ENCODE measurements around the gene SH2D1A. TPM values are rescaled to one million over a fixed set of nuclear protein-coding genes. Genes with fewer than 3 reads are reported as not detected.

Gene SH2D1A
- total and polyA plus RNA-seq, 2 donors (not counting 1 experiment from before 2014, with no cell fraction given): 0.04 TPM; not detected in 1

DNA sequence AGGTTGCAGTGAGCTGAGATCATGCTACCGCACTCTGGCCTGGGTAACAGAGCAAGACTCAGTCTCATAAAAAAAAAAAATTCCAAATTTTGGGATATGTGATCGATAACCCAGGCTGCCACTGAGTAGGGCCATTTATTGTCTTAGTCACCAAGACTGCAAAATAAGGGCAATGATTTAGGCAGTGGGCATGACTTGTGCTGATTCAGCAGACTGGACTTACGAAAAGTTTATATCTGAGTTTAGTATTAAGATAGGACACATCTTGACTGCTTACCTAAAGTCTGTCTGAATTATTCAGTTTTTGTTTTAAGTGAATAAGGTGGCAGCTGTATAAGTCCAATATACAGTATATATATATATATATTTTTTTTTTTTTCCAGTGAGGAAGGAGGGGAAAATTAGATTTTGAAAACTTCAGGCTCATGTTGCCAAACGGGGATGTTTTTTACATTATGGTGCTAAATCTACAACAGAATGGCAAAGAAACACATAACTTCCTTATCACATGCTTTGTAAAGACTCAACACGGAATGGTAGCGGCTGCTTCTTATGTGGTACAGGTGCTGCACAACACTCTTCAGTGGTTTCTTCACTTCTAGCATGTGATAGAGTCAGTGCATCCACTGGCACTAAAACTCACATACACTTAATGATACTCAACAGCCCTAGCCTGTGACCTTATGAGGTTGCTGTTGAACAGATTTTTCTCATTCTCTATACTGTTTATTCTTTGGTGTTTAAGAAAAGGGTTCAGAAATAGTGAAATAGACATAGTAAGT is 7.4 kb upstream of the SH2D1A start:
- H3K27ac Mint-ChIP-seq: no peak overlapping the region
- Histone ChIP-seq H3K27ac (ENCODE audit: low read length in 2 of 2) (no peak overlapping the region), H3K9me3 (ENCODE audit: control extremely low read depth in 1 of 3, control insufficient read depth in 2 of 3, insufficient read depth in 1 of 3, low read length in 2 of 3) (no peaks in the 10 kb centered on the region), H3K4me2 (replicated peaks; ENCODE audit: low read depth, low read length, poor library complexity, severe bottlenecking) (no peak overlapping the region), H4K20me1 (ENCODE audit: control insufficient read depth, insufficient read depth, low read length, poor library complexity, severe bottlenecking) (no peaks in the 10 kb centered on the region), H3K9ac (ENCODE audit: low read length) (no peak overlapping the region), H3K36me3 (replicated peaks in 1 of 2; ENCODE audit: control extremely low read depth in 1 of 2, control insufficient read depth in 1 of 2, extremely low read depth in 1 of 2, insufficient read depth in 2 of 2, low read length in 1 of 2) (no peaks in the 10 kb centered on the region), H3K27me3 (replicated peaks in 1 of 4; ENCODE audit: control extremely low read depth in 1 of 4, control insufficient read depth in 3 of 4, insufficient read depth in 4 of 4, low read length in 3 of 4) (no peaks in the 10 kb centered on the region), H3K4me3 (ENCODE audit: control extremely low read depth in 1 of 5, extremely low read depth in 1 of 5, insufficient read depth in 1 of 5, low read depth in 2 of 5, low read length in 4 of 5) (no peak overlapping the region), H2AFZ (ENCODE audit: insufficient read depth, low read depth, low read length, poor library complexity, severe bottlenecking) (no peak overlapping the region), H3K79me2 (ENCODE audit: control insufficient read depth, insufficient read depth, low read length) (no peaks in the 10 kb centered on the region), H3K4me1 (ENCODE audit: control insufficient read depth in 2 of 2, insufficient read depth in 2 of 2, low read length in 2 of 2) (no peaks in the 10 kb centered on the region)
- ChIA-PET CTCF (no interaction called here), POLR2A (no interaction called here)
- H3K4me3 Mint-ChIP-seq: no peak overlapping the region
- WGBS (ENCODE audit: insufficient coverage): no CpG with 5 or more reads among the region's 6 CpGs
- TF ChIP-seq EZH2 (IDR thresholded peaks at IDR 0.05; ENCODE audit: borderline replicate concordance, insufficient read depth, low read depth, low read length, poor library complexity, severe bottlenecking): no peak
- TF ChIP-seq, protein P1, sequence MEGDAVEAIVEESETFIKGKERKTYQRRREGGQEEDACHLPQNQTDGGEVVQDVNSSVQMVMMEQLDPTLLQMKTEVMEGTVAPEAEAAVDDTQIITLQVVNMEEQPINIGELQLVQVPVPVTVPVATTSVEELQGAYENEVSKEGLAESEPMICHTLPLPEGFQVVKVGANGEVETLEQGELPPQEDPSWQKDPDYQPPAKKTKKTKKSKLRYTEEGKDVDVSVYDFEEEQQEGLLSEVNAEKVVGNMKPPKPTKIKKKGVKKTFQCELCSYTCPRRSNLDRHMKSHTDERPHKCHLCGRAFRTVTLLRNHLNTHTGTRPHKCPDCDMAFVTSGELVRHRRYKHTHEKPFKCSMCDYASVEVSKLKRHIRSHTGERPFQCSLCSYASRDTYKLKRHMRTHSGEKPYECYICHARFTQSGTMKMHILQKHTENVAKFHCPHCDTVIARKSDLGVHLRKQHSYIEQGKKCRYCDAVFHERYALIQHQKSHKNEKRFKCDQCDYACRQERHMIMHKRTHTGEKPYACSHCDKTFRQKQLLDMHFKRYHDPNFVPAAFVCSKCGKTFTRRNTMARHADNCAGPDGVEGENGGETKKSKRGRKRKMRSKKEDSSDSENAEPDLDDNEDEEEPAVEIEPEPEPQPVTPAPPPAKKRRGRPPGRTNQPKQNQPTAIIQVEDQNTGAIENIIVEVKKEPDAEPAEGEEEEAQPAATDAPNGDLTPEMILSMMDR (IDR thresholded peaks at IDR 0.05): no peak
- no peaks in the 10 kb centered on the region for H3K4me1 Mint-ChIP-seq
- H3K9me3 Mint-ChIP-seq (ENCODE audit: insufficient read depth): no peaks in the 10 kb centered on the region
- H3K27me3 Mint-ChIP-seq: peaks cover 5% of the 10 kb centered on the region
- intact Hi-C loops (cut with micrococcal nuclease): no loop called here
- DNase-seq (no peak), ATAC-seq (ENCODE audit: low read depth) (no peak)

DNA sequence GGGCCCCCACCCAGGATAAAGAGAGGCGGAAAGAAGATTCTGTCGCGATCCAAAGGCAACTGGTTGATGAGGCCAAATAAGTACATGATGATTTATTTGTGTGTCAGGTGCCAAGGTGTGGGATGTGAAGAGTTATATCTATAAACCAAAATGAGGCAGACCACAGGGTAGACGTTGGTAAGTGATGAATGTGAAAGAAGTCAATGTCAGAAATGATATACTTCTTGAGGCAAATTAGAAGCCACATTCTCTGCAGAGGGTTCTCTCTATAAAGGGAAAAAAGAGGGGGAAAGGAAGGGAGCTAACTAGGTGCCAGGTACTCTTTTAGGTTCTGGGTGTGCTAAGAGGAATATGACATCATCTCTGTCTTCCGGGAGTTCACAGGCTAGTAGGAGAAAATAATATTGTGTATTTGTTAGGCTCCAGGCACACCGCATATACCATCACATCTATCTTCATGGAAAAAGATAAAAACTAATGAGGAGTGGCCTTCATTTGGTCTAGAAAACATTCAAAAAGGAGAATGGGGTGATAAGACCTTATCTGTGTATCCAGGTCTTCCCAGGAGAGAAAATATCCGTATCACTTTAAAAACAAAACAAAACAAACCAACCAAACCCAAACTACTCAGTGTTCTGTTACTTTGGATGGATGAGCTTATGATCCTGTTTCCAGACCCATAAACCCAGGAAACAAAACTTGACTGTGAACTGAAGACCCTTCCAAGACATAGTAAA is 4.8 kb upstream of the SH2D1A start:
- Histone ChIP-seq H3K27ac (ENCODE audit: low read length in 2 of 2) (no peak overlapping the region), H2AFZ (ENCODE audit: insufficient read depth, low read depth, low read length, poor library complexity, severe bottlenecking) (no peak overlapping the region), H3K4me3 (ENCODE audit: control extremely low read depth in 1 of 5, extremely low read depth in 1 of 5, insufficient read depth in 1 of 5, low read depth in 2 of 5, low read length in 4 of 5) (no peak overlapping the region), H3K9ac (ENCODE audit: low read length) (no peak overlapping the region), H3K9me3 (ENCODE audit: control extremely low read depth in 1 of 3, control insufficient read depth in 2 of 3, insufficient read depth in 1 of 3, low read length in 2 of 3) (no peaks in the 10 kb centered on the region), H3K36me3 (replicated peaks in 1 of 2; ENCODE audit: control extremely low read depth in 1 of 2, control insufficient read depth in 1 of 2, extremely low read depth in 1 of 2, insufficient read depth in 2 of 2, low read length in 1 of 2) (no peaks in the 10 kb centered on the region), H3K4me1 (ENCODE audit: control insufficient read depth in 2 of 2, insufficient read depth in 2 of 2, low read length in 2 of 2) (no peaks in the 10 kb centered on the region), H3K27me3 (replicated peaks in 1 of 4; ENCODE audit: control extremely low read depth in 1 of 4, control insufficient read depth in 3 of 4, insufficient read depth in 4 of 4, low read length in 3 of 4) (no peaks in the 10 kb centered on the region), H4K20me1 (ENCODE audit: control insufficient read depth, insufficient read depth, low read length, poor library complexity, severe bottlenecking) (no peaks in the 10 kb centered on the region), H3K79me2 (ENCODE audit: control insufficient read depth, insufficient read depth, low read length) (no peaks in the 10 kb centered on the region), H3K4me2 (replicated peaks; ENCODE audit: low read depth, low read length, poor library complexity, severe bottlenecking) (no peak overlapping the region)
- Mint-ChIP-seq H3K9me3 (ENCODE audit: insufficient read depth) (no peaks in the 10 kb centered on the region), H3K27ac (no peak overlapping the region), H3K27me3 (no peaks in the 10 kb centered on the region), H3K4me1 (no peaks in the 10 kb centered on the region), H3K4me3 (no peak overlapping the region)
- no peak for ATAC-seq (ENCODE audit: low read depth)
- WGBS (ENCODE audit: insufficient coverage): 0% methylated on average over 2 of the region's 7 CpGs
- TF ChIP-seq, protein P1 (IDR thresholded peaks at IDR 0.05): no peak
- no peak for TF ChIP-seq EZH2 (IDR thresholded peaks at IDR 0.05; ENCODE audit: borderline replicate concordance, insufficient read depth, low read depth, low read length, poor library complexity, severe bottlenecking)
- DNase-seq: no peak
- CTCF ChIA-PET: no interaction called here
- intact Hi-C loops (cut with micrococcal nuclease): no loop called here
- POLR2A ChIA-PET: no interaction called here
